Stimulated activated CD4-positive, alpha-beta T cell treated with anti-CD3 and anti-CD28 coated beads, Interleukin-2, amount 100 ng/mL, for 24 hours (primary cell): Measurements from ENCODE around the gene CHCHD3.
"Not testable (repeated sequence)": the region's sequence is repeated elsewhere in the genome, so short reads cannot be mapped to it uniquely, and the experiment has no call there.

Experiments
- DNase-seq, 2 donors: peaks; one replicate each; pipeline ENCODE4 v3.0.0-alpha.2; 2020

Gene CHCHD3

GRCh38 chr7:132943645-132944044, 138.2 kb downstream of the CHCHD3 start:
- no peak for DNase-seq

GRCh38 chr7:132942701-132943100, 139.2 kb downstream of the CHCHD3 start:
- no peak for DNase-seq

DNA sequence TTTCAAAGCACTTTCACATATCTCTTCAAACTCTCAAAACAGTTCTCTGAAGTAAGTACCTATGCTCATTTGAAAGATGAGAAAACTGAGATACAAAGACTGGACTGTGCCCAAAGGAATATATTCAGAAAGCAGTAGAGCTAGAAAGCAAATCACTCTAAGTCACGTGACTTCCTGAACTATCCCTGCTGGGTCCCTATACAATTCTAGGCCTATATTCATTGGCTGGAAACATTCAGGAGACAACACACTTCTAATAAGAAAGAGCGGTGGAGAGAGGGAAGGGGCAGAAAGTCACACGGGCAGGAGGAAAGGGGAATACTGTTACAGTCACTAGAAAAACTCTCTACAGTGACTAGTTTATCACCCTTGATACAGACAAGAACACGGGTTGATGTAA, 140.0 kb downstream of the CHCHD3 start:
- no peak for DNase-seq

DNA sequence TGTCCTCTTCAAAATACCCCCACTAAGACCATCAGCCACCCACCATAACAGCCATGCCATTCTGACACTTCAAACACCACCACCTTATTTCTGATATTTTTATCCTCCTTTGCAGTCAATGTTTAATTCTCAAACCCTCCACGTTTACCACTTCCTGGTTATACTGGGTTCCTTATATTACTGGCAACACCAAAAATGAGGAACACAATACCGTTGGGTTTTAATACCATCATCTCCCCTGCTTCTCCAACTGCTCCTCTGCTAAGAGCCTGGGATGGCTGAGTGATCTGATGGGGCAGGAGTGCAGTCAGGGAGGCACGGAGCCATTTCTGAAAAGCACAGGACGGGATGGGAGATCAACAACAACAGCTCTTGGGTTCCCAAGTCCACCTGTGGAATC, 140.5 kb downstream of the CHCHD3 start:
- no peak for DNase-seq

DNA sequence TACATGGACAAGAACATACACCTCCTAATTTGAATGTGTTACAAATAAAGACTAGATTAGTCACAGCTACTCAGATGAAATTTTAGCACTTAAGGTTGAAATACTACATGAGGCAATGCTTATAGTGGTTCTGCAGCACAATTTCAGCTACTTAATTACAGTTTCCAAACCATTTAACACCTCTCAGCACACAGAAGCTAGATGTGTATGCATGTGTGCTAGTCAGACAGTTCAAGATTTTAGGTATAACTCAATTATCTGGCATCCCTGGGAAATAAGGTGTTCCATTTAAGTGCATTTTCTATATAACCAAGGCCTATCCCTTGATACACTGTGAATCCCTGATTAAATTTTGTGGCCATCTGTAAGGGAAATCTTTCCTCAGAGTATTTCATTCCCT, 141.8 kb downstream of the CHCHD3 start:
- no peak for DNase-seq

- DNase-seq: no peak
Observed at GRCh38 chr7:132939495-132939894, 142.4 kb downstream of the CHCHD3 start.

GRCh38 chr7:132937286-132937685, 144.6 kb downstream of the CHCHD3 start:
- no peak for DNase-seq

DNA sequence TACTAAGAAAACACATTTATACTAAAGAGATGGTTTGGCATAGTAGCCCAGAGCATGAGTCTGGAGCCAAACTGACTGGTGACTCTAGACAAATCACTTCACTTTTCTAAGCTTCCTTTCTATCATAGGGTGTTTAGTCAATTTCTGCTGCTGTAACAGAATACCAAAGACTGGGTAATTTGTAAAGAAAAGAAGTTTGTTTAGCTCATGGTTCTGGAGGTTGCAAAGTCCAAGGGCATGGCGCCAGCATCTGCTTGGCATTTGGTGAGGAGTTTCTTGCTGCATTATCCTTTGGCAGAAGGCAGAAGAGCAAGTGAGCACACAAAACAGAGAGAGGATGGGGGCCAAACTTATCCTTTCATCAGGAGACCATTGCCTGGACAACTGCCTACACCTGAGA, 146.3 kb downstream of the CHCHD3 start:
- no peak for DNase-seq

- DNase-seq: no peak
Observed at GRCh38 chr7:132934017-132934416, 147.9 kb downstream of the CHCHD3 start.

DNA sequence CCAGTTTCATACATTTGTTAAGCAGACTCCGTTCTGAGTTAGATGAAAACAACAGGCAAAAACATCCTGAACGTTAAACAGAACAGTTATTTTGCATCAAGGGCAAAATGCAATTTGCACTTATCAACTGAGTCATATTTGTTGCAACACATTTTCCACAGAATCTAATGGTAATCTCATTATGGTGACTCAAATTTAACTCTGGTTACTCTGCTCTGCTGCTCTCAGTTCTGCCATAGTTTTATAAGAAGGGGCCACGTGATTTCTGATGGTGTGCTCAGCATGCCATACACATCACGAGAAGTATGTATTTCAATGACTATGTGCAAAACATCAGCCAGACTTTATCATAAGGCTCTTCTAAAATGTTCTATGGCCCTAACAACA, 148.8 kb downstream of the CHCHD3 start:
- DNase-seq: no peak

- no peak for DNase-seq
Observed at GRCh38 chr7:132932296-132933071, 149.4 kb downstream of the CHCHD3 start.

DNA sequence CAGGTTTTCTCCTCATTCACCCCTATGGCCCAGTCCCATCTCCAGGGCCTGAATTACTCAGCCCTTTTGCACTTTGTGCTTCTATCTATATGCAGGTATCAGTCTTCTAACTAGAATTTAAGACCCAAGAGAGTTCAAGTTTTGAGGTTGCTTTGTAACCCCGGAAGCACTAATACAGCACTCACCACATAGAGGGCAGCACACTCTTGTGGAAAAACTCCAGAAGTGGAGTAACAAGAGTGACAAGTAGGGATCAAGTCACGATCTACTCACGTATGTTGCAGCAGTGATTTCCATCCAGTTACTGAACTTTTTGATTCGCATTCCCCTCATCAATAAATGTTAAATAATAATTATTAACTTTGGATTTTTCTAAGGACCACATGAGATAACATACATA, 151.0 kb downstream of the CHCHD3 start:
- no peak for DNase-seq

DNA sequence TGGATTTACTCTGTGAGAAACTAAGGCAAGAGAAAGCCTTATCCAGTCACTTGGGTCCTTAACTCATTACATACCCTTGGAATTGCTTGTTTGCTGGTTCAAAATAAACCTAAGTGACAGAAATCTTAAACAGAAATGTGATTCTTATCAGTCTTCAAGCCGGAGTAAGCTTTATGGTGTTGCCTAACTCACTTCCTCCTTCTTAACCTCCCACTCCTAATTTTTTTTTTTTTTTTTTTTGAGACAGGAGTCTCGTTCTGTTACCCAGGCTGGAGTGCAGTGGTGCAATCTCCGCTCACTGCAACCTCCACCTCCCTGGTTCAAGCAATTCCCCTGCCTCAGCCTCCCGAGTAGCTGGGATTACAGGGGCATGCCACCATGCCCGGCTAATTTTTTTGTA, 151.9 kb downstream of the CHCHD3 start:
- not testable (repeated sequence) for DNase-seq

- no peak for DNase-seq
Observed at GRCh38 chr7:132919771-132920170, 162.1 kb downstream of the CHCHD3 start.

GRCh38 chr7:132915647-132916046, 166.2 kb downstream of the CHCHD3 start:
- no peak for DNase-seq

- no peak for DNase-seq
Observed at GRCh38 chr7:132910657-132911056, 171.2 kb downstream of the CHCHD3 start.

- DNase-seq: no peak
Observed at GRCh38 chr7:132907380-132907940, 174.4 kb downstream of the CHCHD3 start.

DNA sequence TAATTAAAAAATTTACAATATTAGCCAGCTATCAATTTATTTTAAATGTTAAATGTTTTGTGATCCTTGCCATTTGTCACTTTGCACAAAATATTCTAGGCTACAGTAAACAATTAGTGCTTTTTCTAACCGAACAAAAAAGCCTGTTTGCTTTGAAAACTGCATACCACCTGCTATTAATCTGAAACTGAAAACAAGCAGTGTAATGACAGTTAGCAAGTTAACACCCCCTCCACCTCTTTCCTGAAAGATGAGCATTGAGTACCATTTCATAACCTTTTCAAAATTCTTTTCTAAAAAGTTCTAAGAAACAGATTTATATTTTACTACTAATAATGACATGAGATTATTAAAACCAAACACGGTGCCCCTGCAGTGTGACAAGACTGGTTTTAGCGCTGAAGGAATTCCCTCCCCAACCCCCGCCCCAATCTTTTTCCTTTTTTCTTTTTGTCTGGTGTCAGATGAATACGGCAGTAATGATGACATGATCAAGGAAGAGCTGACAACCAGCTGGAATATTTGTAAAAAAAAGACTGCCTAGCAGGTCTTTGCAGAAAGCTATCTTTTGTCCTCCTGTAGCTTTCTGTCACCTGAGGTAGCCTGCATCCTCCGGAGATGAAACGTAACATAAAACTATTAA, 175.6 kb downstream of the CHCHD3 start:
- DNase-seq: no peak

- not testable (repeated sequence) for DNase-seq
Observed at GRCh38 chr7:132905136-132905535, 176.8 kb downstream of the CHCHD3 start.

- no peak for DNase-seq
Observed at GRCh38 chr7:132904209-132904608, 177.7 kb downstream of the CHCHD3 start.

DNA sequence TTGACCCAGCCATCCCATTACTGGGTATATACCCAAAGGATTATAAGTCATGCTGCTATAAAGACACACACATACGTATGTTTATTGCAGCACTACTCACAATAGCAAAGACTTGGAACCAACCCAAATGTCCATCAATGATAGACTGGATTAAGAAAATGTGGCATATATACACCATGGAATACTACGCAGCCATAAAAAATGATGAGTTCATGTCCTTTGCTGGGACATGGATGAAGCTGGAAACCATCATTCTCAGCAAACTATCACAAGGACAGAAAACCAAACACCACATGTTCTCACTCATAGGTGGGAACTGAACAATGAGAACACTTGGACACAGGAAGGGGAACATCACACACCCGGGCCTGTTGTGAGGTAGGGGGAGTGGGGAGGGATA, 179.6 kb downstream of the CHCHD3 start:
- not testable (repeated sequence) for DNase-seq

- no peak for DNase-seq
Observed at GRCh38 chr7:132901241-132901640, 180.6 kb downstream of the CHCHD3 start.

DNA sequence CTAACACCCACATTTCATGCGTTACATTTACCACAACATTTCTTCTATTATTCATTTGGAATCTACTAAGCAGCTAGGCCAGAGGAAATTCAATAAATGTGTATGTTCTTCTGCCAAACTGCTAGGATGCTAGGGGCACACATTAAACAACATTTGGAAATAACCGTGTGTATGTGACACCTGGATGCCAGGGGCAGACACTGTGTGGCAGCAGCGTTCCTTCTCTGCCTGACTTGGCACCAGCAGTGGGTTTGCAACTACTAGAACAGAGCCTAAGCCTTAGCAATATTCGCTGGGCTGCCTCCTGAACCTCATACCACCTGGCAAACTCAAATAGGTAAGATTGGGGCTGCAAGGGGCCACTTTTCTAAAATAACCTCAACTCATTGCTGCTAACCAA, 182.1 kb downstream of the CHCHD3 start:
- DNase-seq: no peak

DNA sequence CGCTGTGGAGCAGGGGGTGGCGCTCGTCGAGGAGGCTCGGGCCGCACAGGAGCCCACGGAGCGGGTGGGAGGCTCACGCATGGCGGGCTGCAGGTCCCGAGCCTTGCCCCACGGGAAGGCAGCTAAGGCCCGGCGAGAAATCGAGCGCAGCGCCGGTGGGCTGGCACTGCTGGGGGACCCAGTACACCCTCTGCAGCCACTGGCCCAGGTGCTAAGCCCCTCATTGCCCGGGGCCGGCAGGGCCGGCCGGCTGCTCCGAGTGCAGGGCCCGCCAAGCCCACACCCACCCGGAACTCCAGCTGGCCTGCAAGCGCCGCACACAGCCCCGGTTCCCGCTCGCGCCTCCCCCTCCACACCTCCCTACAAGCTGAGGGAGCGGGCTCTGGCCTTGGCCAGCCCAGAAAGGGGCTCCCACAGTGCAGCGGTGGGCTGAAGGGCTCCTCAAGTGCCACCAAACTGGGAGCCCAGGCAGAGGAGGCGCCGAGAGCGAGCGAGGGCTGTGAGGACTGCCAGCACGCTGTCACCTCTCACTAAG, 183.2 kb downstream of the CHCHD3 start:
- DNase-seq: not testable (repeated sequence)
